ENCODE data around the gene FSCN2.
A peak's percentile ranks its signal among the peaks of the same experiment; 100 is the strongest.

Gene FSCN2

DNA sequence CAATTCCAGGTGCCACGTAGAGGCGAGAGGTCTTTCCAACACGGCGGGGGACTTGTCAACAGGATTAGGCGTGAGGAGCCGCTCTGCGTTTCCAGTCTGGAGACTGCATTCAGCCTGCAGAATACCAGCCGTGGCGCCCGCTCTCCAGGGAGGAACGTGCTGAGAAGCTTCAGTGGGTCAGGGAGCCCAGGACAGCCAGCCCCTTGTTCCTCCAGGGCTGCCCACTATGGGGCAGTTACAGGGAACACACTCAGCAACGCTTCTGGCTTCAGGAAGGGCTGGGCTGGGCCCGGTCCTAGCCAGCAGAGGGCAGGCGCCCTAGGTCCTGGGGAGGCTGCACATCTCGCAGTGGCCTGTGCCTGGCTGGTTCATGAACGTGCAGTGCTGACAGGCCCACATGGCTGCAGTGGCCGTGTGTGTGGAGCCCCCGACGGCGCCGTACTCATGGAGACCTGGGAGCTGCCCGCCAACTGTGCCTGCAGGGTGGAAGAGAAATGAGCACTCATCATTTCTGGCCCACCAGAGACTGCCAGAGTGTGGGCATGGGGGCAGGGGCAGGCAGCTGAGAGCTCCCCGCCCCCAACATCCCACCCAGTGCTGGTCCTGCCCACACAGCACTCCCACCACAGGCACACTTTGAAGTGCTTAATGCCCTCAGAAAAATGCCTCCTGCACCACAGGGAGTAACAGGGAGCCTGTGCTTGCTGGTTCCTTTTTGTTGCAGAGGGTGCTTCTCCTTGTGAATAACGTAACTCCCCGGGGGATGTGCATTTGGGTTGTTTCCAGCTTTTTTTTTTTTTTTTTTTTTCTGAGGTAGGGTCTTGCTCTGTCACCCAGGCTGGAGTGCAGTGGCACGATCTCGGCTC is 31.0 kb downstream of the FSCN2 start:
- no peak for DNase-seq
- intact Hi-C loops (cut with DNase I): no loop called here

DNA sequence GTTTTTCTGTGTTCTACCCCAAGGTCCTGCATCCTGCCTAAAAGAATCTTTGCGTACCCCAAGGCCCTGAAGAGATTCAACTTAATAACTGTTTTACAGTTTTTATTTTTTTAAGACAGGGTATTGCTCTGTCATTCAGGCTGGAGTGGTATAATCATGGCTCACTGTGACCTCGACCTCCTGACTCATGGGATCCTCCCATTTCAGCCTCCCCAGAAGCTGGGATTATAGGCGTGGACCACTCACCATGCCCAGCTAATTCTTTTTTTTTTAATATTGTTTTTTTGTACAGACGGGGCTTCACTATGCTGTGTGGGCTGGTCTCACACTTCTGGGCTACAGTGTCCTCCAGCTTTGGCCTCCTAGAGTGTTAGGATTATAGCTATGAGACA is 33.3 kb downstream of the FSCN2 start:
- intact Hi-C loops (cut with DNase I): no loop called here
- DNase-seq: no peak

DNA sequence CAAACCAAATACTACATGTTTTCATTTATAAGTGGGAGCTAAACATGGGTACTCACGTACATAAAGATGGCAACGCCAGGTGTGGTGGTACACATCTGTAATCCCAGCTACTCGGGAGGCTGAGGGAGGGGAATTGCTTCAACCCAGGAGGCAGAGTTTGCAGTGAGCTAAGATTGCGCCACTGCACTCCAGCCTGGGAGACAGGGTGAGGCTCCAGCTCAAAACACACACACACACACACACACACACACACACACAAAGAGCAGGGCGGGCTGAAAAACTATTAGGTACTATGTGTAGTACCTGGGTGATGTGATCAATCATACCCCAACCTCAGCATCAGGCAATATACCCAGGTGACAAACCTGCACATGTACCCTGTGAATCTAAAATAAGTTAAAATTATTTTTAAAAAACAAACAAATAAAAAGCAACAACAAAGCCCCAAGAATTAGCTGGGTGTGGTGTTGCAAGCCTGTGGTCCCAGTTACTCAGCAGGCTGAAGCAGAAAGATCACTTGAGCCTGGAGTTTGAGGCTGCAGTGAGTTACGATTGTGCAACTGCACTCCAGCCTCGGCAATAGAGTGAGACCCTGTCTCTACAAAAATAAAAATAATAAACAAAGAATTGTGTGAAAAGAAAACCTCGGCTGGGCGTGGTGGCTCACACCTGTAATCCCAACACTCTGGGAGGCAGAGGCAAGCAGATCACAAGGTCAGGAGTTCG is 35.8 kb downstream of the FSCN2 start:
- no peak for DNase-seq
- intact Hi-C loops (cut with DNase I): no loop called here

DNA sequence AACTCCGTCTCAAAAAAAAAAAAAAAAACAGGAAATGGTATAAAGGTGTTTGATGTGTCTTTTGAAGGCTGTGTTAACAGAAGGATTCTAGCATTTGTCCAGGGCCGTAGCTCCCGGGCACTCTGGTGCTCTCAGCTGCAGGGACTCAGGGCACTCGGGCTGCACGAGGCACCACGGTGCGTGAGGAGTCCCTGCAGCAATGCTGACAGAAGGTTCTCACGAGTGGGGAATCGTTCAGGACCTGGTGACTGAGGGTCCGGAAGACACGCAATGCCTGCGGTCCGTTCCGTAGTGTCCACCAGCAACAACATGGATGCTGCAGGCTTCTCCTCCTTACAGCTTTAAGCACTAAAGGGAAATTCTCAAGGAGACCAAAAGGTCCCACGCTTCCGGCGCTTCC is 36.6 kb downstream of the FSCN2 start:
- intact Hi-C loops (cut with DNase I): no loop called here
- no peak for DNase-seq

DNA sequence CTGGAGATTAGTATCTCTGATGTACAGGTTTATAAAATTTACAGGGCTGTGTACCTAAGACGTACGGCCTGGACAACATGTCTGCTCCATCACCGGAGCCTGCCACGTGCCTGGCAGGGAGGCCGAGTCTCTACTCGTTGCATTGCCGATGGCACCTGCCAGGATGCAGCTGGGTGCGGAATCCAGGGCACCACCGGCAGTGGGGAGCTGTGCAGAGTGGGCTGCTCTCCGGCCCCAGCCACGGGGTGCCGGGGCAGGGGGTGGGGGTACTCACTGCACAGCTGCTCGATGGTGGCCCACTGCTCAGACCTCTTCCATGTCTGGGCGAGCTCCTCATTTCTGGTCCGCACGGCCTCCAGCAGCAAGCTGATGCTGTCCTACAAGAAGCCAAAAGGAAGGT is 37.1 kb downstream of the FSCN2 start:
- intact Hi-C loops (cut with DNase I): no loop called here
- no peak for DNase-seq

DNA sequence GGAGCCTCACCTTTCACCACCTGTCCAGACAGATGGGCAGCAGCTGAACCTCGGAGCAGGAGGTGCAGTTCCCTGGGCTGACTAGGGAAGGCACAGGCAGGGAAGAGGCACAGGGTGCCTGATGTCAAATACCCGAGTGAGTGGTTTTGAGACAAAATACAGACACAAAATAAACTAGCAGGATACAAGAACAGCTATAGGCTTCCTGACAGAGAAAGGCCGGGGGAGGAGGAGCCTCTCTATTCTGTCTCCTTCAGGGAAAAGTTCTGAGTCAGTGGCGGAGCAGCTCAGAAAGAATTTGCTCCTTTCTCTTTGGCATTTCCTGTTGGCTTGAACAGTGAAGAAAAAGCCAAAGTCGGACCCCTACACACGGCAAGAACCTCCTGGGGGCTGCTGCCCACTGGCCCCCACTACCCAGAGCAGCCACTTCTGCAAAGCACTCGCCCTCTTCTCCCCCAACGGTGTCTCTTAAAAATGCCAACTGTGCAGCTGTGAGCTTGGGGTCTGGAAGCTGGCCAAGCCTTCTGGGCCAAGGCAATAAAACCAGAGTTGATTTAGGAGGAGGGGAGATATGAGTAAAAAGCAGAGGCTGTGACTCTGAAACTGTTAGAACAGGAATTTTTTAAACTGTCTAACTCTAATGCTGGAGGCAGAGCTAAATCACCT is 38.4 kb downstream of the FSCN2 start:
- DNase-seq: peak in 40 of 42 donors; percentile 25 to 80 (median 50)
- intact Hi-C loops (cut with DNase I): no loop called here

DNA sequence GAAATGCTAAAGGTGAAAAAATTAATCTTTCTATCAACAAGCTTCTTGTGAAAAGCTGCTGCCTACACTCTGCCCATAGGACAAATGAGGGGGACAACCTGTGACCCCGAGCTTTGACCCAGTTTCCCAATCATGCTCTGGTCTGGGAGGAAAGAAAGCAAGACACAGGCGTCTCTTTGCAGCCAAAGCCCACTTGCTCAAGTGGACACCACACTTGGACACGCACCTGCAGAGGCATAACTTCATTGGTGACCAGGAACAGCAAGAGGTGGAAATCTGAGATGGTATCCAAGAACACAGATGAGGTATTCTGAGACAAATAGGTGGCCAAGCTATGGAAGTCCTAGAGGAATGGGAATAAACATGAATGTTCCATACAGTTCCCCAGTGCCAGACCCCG is 39.0 kb downstream of the FSCN2 start:
- DNase-seq: no peak
- intact Hi-C loops (cut with DNase I): no loop called here

DNA sequence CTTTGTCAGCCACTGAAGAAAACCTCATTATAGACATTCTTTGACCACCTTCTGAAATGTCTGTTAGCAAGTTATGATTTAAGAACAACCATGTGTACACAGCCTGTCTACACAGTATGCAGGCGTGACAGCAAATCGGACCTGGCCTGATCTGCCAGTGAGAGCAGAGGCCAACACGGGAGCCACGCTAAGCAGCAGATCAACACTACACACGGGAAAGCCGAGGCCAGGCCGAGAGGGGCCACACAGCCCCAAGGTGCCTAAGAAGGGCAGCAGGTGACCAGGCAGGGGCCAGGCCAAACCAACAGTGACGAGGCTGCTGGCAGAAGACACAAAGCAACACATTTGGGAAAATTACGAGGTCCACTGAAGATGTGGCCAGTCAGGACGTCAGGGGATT is 40.2 kb downstream of the FSCN2 start:
- no peak for DNase-seq
- intact Hi-C loops (cut with DNase I): no loop called here

DNA sequence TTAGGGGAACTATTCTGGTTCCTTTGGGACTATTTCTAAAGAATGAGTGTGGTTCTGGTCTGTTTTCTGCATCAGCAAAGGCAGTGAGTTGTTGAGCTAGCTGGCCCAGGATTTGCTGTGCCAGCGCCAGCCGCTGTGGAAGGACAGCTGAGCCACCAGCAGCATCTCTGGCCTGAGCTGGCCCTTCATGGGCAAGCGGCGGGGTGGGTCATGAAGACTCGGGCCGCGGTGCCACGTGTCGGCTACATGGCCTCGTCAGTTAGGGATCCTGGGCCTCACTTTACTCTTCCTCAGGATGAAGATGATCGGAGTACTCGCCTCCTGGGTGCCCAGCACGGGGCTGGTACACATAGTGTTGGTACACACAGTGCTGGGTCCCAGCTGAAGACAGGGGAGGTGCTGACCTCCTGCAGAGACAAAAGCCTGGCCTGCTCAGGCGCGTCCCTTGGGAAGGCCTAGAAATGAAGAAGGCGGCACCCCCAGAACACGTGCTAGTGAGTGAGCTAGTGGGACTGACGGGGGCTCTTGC is 41.9 kb downstream of the FSCN2 start:
- intact Hi-C loops (cut with DNase I): no loop called here
- no peak for DNase-seq

DNA sequence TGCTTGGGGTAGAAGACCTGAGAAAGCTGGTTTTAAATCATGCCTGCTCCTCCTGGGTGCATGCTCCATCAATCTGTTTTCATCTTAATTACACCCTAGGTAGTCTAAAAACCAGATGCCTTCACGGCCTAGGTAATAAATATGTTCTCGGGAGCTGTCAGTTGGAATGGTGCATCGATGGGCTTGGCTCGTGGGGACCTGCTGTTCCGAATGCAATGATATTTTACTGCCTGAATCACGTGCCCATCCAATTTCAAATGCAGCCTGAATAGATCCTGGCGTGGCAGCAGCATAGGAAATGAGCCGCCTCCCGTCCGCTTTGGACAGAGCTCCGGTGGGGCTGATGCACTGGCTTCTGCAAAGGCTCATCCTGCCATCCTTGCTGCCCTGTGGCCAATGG is 42.8 kb downstream of the FSCN2 start:
- intact Hi-C loops (cut with DNase I): no loop called here

DNA sequence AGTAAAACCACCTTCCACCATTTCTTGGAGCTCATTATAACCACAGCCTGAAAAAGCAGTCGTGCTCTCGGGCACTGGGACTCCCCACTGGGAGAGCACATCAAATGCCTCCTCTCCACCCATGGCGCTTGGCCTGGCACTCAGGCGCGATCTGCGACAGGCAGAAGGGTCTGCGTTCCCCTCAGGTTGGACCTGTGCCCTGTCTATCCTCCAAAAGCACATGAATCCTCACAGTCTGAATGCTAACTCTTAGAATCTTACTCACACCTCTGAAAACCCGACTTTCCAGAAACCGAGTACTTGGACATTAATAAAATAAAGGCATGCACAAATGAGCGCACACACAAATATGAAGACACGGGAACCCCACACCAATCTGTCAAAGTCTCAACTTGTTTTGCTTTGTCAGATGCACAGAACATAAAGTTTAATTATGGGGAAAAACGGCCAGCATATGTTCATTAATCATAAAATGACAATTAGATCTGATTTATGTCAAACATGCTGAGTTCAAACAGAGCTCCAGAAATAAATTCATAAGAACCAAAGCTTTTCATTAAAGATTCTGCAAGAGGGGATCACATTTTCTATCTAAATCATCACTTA is 44.5 kb downstream of the FSCN2 start:
- no peak for DNase-seq
- intact Hi-C loops (cut with DNase I): no loop called here

More for the DNA sequence above, 42.8 kb downstream of the FSCN2 start:
- DNase-seq: no peak

DNA sequence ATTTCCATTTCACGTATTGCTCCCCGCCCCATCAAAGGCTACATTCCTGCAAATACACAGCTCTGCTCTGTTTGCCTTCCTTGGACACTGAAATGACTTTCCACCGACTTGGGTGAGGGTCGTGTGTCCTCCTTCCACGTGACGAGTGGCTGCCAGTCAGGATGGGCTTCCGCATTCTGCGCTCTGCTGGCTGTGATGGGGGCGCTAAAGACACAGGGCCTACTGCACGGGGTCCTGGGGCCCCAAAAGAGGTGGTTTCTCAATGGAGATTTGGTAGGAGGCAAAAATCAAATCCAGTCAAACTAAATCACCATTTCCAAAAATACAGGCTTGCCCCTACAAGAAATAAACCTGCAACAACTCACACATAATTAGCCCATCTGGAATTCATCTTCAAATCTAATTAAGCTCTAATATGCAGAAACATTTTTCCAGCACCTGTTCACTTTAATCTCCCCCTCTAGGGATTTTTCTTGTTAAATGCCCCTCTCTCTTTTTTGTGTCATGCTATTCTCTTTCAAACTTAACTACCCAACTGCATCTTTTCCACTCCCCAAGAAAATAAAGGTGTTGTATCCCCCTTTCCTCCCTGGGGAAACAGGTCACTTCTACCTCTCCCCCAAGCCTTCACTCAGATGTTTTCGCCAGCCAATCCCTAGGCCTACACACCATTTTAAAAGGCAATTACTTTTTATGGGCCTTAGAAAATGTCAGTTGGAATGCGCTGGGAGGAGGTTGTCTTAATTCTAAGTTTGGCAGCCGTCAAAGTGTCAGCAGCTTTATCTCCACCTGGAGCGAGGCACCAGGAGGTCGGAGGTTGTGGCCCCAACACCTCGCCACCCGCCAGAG is 45.8 kb downstream of the FSCN2 start:
- DNase-seq: no peak
- intact Hi-C loops (cut with DNase I): no loop called here

DNA sequence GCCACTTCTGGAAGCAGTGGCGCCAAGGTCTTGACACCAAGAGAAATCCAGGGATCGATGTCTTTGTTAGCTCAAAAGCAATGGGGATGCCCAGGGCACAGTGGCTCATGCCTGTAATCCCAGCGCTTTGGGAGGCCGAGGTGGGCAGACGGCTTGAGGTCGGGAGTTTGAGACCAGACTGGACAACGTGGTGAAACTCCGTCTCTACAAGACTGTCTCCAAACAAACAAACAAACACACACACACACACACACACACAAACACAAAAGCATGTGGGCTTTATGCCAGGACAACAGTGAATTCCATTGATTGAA is 46.4 kb downstream of the FSCN2 start:
- intact Hi-C loops (cut with DNase I): no loop called here
- no peak for DNase-seq

DNA sequence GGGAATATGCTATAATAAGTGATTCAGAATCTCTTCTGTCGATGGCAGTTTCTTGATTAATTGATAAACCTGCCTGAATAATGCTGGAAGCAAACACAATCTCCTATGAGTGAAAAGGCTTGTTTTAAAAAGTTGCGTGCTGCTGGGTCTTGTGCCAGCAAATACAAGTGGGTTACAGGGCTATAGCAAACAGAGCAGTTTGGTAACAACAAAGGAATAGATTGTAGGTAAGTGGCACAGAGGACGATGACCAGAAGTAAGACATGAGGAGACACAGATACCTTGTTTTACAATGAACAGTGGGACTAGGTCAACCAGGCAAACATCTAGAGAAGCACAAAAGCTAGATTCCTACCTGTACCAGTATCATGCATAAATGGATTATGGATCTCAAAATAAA is 47.7 kb downstream of the FSCN2 start:
- DNase-seq: no peak
- intact Hi-C loops (cut with DNase I): no loop called here

DNA sequence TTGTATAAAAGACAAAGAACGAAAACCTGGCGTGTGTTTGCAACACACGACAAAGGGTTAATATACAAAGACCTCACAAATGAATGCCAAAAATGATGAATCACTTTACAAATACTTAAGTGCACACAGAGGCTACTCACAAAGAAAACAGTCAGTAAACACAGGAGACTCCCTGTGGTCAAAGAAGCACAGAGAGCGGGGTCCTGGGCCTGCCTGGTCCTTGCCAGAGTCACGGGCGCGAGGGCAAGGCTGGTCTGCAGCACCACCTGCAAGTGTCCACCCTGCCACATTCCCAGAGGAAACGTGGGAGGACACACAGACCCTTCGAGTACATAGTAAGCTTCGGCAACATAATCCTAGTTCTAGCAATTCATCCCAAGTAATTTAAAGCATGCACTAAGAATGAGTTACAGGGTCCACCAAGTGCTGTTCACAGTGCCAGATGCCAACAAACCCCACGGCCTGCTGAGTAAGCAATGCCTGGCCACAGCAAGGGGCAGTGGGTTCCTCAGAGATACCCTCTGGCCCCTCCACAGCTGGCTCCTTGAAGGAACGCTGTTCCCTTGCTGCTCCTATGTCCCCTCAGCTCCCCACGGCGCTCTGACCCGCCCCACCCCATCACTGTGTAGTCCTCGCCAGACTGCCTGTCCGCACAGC is 48.6 kb downstream of the FSCN2 start:
- intact Hi-C loops (cut with DNase I): no loop called here
- DNase-seq: peak in 1 of 42 donors; percentile 8

DNA sequence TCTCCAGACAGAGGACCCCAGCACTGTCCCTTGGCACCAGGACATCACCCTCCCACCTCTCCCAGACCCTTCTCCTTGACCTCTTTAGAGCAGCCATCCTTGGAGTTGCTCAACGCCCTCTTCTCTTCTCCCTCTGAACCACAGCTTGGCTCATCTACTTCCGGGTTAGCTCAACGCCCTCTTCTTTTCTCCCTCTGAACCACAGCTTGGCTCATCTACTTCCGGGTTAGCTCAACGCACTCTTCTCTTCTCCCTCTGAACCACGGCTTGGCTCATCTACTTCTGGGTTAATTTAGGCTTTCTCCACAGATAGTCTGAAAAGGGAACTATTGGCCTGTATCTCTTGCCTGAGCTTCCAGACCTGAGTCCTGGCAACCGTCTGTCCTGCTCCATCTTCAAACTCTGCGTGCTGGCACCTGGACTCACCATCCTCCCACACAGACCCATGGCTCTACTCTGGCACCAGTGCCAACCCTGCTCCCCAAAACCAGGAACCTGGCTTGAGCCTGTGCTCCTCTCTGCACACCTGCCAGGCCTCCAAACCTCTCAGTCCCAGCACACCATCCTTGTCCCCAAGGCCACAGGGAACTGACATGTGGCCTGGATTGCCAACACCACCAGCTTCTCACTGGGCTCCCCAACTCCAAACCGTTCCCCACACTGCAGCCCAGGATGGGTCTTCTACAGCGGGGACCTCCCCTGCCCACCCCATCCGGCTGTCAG is 49.3 kb downstream of the FSCN2 start:
- intact Hi-C loops (cut with DNase I): no loop called here
- DNase-seq: no peak

DNA sequence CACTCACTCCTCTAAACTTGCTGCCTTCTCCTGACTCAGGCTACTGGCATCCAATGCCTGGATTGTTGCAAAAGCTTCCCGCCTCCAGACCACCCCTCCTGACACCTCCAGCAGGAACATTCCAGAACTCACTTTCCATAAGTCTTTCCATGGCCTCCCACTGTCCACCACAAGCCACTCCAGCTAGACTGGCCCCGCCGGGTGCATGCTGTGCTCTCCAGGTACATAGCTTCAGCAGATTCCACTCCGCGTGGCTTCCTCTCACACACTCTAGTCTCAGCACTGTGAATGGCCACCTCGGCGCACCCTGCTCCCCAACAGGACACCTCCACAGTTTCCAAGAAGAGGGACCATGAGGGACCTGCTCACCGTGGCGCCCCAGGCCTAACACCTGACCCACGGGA is 49.9 kb downstream of the FSCN2 start:
- no peak for DNase-seq
- intact Hi-C loops (cut with DNase I): no loop called here
